Esophagus mucosa (tissue), 1 donor: Measurements from ENCODE around the gene URM1. TPM values are rescaled to one million over a fixed set of nuclear protein-coding genes. Genes with fewer than 3 reads are reported as not detected.
"Not testable (repeated sequence)": the region's sequence is repeated elsewhere in the genome, so short reads cannot be mapped to it uniquely, and the experiment has no call there.

Experiments
- ATAC-seq: fragments of 200-7000 bp; cut with Tn5 transposase; one replicate; pipeline ENCODE4 v1.9.1; 2020
- total RNA-seq: library from RNA; stranded (reverse); gene quantifications from one replicate; pipeline ENCODE4 v1.2.4, GENCODE V29; 2023
- donor health status: DM: yes; HTN: yes; CAD: no.

The URM1 gene
- 38.5 TPM for total RNA-seq

DNA sequence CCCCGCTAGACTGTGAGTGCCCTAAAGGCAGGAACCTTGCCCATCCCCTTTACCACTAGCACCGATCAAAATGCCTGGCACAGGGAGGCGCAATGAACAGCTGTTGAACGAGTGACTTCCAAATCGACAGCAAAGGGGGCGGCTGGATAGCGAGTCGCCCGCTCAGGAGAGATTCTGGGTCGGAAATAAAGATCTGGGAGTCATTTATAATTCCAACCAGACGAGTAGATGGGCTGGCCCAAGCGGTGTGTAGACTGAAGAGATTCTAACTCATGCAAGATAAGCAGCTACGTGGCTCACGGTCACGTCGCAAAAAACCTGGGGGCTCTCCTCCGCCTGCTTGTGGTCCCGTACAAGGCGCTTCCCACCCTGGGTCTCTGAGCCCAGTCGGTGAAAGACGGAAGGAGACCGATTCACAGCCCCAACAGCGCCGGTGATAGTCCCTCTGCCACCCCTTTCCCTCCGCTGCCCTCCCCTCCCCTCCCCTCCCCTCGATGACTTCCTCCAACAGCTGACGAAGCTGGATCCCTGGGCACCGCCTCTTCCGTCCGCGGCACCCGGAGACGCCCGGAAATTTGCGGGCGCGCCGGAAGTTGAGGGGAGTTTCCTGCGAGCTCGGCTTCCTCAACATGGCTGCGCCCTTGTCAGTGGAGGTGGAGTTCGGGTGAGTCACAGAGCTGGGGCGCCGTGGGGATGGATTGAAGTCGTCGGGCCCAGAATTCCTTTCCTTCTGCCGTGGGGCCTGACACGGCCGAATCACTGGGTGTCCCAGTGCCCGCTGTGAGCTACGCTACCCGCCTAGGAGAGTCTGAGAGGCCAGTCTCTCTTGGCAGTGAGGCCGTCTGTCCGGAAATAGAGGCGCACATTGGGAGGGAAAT is at the start of gene URM1:
Gene URM1, plus strand, starts transcription at position 623 of the 878 bp plus-strand sequence. Its CDS starts 7 bp downstream, at position 630.
- peak; percentile 92 for ATAC-seq

DNA sequence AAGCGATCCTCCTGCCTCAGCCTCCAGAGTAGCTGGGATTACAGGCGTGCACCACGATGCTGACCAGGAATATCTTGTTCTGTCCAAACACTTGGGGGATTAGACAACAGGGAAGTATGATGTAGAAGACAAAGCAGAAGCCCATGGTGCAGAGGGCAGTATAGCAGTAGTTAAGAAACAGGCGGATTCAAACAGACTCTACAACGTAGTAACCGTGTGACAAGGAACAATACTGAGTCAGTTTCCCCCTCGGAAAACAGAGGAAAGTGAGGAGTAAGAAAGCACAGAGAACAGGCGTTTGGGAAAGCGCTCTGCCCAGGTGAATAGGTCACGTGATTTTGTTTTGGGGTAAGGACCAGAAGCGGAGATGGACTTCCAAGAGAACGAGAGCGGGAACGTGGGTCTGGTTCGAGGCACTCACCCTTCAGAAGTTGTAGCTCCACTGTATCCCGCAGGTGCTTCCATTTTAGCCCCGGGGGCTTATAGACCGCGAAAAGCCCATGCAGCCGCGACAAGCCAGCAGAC is 49.2 kb upstream of the URM1 start:
- ATAC-seq: no peak

DNA sequence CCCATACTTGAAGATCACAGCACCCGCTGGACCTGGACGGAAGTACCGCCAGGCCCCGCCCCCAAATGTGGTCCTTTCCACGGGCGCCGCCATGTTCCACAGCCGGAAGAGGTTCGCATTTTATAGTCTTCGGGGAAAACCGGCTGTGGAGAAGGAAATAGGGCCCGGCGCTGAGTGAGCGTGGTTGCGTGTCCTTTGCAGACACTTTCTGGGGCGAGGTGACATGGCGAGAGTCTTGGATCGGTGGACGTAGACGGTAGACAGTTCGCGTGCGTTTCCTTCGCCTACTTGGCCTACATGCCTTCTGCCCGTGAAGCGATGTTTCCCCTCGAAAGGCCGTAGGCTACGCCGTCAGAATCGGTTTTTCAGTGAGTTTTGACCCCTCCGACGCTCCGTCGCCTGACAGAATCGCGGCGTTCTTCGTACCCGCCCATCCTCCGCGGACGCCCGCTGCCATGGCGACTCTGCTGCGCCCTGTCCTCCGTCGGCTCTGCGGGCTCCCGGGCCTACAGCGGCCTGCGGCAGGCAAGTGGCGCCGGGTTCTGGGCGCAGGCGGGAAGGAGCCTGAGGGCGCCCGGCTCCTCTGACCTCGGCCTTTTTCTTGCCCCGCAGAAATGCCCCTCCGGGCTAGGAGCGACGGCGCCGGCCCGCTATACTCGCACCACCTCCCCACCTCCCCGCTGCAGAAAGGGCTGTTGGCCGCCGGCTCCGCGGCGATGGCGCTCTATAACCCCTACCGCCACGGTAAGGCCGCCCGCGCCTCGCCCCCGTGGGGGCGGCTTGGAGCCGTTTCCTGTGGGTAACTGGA is 48.6 kb upstream of the URM1 start, which contains the start of the genes COQ4 and TRUB2:
Gene COQ4, plus strand, starts transcription at position 436 of the 808 bp plus-strand sequence. Its CDS starts 20 bp downstream, at position 456.
Gene TRUB2, minus strand, starts transcription at position 44 of the 808 bp plus-strand sequence. Its CDS starts 39 bp downstream, at position 5.
- ATAC-seq: peak; percentile 85

DNA sequence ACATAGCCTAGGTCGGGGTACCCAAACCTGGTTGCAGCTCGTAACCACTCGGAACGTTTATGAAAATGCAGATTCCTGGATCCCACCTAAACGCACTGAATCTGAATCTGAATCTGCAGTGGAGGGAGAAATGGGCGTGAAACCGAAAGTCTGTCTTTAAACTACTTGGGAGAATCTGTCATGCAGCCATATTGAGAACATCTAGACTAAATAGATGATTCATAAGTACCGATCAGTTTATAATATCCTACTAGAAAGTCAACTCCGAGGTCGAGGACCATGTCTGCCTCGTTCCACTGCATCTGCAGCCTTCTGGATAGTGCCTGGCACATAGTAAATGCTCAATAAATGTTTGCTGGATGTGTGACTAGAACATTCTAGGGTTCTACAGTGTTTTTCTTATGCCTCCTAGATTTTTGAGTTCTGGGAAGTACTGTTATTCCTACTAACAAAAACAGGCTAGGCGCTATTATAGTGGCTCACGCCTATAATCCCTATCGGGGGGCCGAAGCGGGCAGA is 47.9 kb upstream of the URM1 start:
- peak; percentile 6 for ATAC-seq

DNA sequence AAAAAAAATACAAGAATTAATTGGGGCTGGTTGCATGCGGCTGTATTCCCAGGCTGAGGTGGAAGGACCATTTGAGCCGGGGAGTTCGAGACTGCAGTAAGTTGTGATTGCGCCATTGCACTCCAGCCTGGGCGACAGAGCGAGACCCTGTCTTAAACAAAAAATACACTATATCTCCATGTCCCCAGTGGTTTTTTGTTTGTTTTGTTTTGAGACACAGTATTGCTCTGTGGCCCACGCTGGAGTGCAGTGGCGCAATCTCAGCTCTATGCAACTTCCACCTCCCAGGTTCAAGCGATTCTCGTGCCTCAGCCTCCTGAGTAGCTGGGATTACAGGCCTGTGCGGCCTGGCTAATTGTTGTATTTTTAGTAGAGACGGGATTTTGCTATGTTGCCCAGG is 47.4 kb upstream of the URM1 start:
- ATAC-seq: no peak

DNA sequence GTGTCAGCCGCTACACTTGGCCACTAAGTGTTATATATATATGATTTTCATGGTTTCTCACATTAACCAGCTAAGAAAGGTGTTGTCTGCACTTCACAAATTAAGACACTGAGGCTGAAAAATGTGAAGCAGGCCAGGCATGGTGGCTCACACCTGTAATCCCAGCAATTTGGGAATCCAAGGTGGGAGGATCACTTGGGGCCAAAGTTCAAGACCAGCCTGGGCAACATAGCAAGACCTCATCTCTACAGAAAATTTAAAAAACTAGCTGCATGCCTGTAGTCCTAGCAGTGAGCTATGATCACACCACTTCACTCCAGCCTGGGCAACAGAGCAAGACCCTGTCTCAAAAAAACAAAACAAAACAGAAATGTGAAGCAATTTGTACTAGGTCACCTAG is 46.8 kb upstream of the URM1 start:
- no peak for ATAC-seq

DNA sequence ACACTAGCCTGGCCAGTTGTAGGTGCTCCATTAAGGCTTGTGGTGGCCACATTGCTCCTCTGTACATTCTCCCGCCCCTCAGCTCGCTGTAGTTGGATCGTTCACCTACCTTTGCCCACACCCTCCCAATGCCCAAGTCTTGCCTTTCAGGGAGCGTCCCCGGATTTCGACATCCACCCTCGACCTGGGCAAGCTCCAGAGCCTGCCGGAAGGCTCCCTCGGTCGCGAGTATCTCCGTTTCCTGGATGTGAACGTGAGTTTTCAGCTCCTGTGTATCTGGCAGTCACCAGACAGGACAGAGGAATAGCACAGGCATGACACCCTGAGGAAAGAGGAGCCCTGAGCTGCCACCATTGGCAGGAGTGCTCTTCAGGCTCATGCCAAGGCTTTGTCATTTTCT is 45.5 kb upstream of the URM1 start:
- peak; percentile 35 for ATAC-seq

DNA sequence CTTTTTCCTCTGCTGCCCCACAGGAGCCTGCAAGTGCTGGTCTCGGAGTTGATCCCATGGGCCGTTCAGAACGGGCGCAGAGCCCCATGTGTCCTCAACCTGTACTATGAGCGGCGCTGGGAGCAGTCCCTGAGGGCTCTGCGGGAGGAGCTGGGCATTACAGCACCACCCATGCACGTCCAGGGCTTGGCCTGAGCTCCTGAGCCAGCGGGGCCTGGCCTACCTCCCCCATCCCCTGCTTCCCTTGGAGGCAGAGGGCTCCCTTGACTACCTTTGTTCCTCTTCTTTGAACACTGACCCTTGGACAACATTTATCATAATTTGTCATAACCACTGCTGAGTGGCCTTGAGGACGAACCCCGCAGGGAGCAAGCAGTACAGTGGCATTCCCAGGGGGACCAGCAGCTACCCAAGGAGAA is 37.7 kb upstream of the URM1 start:
- ATAC-seq: no peak

DNA sequence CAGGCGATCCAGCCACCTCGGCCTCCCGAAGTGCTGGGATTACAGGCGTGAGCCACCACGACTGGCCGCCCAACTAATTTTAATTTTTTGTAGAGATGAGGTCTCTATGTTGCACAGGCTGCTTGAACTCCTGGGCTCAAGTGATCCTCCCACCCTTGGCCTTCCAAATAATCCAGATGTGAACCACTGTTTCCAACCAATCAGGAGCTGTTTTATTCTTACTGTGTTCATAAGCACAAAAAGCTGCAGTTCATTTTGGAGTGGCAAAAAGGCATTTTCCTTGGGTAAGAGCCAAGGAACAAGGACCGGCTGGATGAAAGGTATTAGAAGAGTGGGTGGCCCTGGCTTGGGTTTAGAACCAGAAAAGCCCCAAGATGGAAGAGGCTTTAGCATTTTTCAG is 36.0 kb upstream of the URM1 start:
- no peak for ATAC-seq

DNA sequence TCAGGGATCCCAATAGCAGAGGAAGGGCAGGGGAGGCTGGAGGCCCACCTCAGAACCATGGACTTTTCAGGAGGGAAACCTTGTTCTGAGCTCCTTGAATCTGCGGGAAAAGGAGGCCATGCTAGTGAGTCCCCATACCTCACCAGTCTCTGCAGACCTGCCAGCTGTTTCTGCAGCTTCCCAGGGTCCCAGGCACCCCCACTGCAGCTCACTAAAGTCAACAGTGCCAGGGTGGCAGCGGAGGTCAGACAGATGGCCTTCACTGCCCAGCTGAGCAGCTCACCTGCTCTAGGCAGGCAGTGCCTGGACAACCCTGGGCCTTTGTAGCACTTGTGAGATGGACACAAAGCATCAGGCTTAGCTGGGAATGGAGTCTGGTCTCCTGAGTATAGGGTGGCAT is 35.3 kb upstream of the URM1 start:
- no peak for ATAC-seq

DNA sequence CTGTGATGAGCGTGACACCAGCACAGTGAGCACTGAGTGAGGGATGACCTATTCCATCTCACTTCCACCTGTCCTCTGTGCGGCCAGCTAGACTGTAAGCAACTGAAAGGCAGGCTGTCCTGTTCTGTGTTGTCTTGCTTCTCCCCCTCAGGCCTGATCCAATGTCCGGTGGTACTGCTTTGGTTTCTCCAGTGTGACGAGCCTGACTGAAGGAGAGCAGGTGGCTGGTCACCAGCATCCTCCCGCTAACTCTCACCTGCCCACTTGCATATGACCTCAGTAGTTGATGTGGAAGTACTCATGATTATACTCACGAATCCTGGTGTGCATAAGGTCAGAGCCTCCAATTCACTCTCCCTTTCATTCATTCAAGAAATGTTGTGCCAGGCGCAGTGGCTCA is 33.2 kb upstream of the URM1 start:
- ATAC-seq: no peak

DNA sequence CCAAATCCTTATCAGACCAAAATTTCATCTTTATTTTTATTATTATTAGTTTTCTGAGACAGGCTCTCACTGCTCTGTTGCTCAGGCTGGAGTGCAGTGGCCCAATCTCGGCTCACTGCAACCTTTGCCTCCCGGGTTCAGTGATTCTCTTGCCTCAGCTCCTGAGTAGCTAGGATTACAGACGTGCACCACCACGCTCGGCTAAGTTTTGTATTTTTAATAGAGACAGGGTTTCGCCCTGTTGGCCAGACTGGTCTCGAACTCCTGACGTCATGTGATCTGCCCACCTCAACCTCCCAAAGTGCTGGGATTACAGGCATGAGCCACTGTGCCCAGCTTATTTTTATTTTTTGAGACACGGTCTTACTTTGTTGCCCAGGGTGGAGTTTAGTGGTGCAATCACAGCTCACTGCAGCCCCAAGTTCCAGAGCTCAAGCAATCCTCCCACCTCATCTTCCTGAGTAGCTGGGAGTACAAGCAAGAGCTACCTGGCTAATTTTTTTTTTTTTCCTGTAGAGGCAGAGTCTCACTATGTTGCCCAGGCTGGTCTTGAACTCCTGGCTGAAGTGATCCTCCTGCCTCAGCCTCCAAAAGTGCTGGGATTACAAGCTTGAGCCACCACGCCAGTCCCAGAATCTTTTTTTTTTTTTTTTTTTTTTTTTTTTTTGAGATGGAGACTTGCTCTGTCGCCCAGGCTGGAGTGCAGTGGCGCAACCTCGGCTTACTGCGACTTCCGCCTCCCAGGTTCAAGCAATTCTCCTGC is 32.1 kb upstream of the URM1 start:
- not testable (repeated sequence) for ATAC-seq

DNA sequence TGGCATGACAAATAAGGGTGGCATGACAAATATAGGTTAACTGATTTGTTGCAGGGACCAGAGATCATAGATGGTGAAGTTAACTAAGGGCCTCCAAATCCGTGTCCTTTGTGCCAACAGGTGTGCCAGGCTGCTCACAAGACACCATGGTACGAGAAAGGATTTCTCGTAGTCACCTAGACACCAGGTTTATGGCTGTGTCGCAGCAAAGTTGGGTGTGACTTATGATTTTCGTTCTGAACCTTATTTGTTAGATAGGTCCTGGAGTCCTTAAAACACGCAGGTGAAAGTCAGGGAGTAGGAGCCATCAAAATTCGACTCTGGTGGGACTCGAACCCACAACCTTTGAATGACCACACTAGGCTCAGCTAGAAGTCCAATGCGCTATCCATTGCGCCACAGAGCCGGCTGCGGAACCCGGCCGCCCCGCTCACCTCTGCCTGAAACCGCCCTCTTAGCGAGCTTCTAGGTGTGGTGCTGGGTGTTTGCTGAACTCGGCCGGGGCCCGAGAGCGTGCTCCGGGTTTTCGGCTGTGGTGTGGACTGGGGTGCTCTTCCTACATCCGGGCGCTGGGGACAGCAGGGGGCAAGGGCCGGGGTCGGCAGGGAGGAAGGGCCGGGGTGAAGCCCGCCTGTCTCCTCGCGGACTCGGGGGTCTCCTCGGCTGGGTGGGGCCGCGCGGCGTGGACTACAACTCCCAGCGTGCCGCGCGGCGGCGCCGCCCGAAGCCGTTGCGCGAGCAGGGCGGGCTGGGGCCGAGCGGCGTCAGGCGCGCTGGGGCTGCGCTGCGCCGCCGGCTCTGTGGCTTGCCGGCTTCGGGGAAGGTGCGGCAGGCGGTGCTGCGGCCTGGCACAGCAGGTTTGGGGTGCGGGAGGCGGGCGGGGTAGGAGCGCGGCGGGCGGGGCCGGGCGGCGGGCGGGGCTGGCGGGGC is 31.1 kb upstream of the URM1 start, which contains the start of gene SLC27A4:
Gene SLC27A4, plus strand, starts transcription at position 767 of the 930 bp plus-strand sequence. CDS start 2,606 bp downstream, outside the sequence.
- ATAC-seq: peak; percentile 87

DNA sequence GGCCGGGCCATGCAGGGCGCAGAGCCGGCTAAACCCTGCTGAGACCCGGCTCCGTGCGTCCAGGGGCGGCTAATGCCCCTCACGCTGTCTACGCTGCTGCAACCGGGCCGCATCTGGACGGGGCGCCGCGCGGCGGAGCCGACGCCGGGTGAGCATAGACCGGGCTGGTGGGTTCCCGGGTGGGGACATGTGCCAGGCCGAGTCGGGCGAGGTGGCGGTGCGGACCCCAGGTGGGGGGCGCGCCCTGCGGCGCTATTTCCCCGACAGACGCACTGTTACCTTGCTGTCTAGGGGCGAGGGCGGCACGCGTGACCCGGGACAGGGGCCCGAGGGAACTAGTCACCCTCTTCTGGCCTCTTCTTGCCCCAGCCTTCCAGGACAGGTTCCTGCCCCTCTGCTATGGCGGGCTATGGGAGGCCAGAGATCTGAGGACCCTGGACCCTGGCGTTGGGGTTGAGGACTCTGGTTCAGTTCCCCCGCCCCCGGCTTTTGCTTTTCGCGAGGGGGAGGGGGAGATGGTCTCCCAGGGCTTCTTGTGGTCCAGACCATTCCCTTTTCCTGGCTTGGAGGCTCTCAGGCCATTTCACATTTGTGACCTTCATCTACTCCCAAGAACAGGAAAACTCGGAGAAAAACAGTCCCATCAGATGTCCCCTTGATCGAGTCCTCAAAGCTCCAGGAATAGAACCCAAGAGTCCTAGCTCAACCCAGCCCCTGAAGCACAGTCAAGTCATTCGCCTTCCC is 30.3 kb upstream of the URM1 start:
- ATAC-seq: peak; percentile 32

DNA sequence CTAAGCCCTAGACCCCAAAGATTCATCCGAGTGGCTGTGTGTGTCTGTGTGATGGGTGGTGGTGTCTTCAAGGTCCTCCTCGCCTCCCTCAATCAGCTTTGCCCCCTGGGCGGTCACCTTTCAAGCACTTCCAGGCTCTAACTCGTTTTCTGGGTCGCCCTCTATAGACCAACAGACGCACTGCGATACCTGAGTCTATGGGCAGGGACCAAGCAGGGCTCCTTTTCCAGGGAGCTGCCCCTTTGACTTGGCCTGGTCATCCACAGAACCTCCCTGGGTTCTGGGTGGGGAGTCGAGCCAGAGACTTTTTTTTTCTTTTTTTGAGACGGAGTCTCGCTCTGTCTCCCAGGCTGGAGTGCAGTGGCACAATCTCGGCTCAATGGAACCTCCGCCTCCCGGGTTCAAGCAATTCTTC is 29.7 kb upstream of the URM1 start:
- ATAC-seq: peak; percentile 53

DNA sequence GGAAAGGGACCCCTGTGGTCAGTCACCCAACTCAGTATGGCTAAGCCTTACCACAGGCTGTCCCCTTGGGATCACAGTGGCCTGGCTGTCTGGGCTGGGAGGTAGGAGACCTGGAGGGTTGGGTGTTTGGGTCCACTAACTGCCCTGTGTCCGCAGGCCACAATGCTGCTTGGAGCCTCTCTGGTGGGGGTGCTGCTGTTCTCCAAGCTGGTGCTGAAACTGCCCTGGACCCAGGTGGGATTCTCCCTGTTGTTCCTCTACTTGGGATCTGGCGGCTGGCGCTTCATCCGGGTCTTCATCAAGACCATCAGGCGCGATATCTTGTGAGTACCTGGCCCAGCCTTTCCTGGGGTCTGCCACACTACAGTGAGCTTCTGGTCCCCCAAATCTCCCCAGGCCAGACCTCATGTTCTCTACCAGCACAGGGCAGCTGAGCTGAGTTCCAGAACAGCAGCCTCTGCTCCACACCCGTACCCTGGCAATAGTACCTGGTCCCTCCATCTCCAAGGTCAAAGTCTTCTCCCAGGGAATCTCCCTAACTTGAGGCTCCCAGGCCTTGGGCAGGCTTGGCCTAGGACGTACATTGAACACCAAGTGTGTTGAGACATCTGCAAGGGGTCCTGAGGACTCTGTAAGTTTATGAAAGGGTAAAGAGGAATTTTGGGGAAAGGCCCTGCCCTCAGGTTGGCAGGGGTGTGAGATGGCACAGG is 28.0 kb upstream of the URM1 start:
- ATAC-seq: no peak

DNA sequence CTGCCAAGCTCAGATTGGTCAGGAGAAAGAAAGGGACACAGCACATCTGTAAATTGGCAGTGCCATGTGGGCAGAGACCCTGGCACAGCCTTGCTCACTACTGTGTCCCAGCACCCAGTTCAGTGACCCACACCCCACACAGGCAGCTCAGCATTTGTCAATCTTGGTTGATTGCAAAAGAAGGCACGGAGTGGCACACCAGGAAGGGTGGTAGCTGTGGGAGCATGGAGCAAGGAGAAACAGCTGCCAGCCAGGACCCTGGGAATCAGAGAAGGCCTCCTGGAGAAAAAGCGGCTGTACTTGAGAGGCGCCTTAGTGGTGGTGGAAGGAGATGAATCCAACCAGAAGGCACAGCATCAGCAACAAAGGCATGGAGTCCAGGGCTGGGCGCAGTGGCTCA is 27.3 kb upstream of the URM1 start:
- ATAC-seq: no peak

DNA sequence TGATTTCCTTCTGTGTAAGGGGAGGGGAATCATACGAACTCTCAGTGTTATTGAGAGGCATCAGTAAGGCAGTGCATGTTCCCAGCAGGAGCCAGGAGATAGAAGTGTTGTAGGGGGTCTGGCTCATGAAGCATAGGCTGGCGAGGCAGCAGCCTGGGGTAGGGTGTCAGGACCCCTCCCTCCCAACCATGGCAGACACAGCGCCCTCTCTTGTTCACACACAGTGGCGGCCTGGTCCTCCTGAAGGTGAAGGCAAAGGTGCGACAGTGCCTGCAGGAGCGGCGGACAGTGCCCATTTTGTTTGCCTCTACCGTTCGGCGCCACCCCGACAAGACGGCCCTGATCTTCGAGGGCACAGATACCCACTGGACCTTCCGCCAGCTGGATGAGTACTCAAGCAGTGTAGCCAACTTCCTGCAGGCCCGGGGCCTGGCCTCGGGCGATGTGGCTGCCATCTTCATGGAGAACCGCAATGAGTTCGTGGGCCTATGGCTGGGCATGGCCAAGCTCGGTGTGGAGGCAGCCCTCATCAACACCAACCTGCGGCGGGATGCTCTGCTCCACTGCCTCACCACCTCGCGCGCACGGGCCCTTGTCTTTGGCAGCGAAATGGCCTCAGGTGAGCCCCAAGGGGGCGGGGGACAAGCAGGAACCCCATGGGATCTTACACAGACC is 26.1 kb upstream of the URM1 start:
- ATAC-seq: no peak

DNA sequence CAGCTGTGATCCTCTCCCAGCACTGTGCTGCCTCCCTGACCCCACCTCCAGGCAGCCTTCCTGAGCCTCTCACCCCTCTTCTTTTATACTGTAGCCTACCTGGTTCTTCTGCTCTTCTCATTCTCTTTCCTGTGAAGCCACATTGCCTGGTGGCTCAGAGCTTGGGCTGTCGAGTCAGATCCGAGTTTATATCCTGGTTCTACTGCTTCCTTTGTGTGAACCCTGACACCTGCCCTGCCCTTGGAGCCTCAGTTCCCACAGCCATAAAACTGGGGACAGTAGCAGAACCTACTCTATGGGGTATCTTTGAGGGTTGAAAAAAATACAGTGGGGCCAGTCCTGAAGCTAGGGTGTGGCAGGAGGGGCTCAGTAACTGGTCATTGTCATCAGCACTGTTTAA is 22.0 kb upstream of the URM1 start:
- ATAC-seq: no peak
